NCI-H2227 treated with DMSO at 0.1 percent for 48 hours (cell line): ENCODE measurements around the gene IFT122.

Source experiments
- DNase-seq: peaks from one replicate; lab custom pipeline; 2025; lab: John Stamatoyannopoulos, UW

Gene IFT122

GRCh38 chr3:129434140-129434539, 5.9 kb upstream of the IFT122 start:
- DNase-seq, result no peak

GRCh38 chr3:129435367-129435766, 4.7 kb upstream of the IFT122 start:
- no peak for DNase-seq

GRCh38 chr3:129439226-129439816, 703 bp upstream of the IFT122 start:
- DNase-seq, result no peak

GRCh38 chr3:129440618-129441190, 680 bp downstream of the IFT122 start:
- peak; percentile 42 for DNase-seq

GRCh38 chr3:129441215-129441614, 1.2 kb downstream of the IFT122 start:
- DNase-seq, result no peak

- DNase-seq, result no peak
These were observed 1.8 kb downstream of the IFT122 start for GRCh38 chr3:129441782-129442181.

- DNase-seq, result no peak
These were observed 2.5 kb downstream of the IFT122 start for GRCh38 chr3:129442486-129442885.

GRCh38 chr3:129442947-129443346, 2.9 kb downstream of the IFT122 start:
- DNase-seq, result no peak

GRCh38 chr3:129445471-129445870, 5.4 kb downstream of the IFT122 start:
- no peak for DNase-seq

GRCh38 chr3:129446926-129447325, 6.9 kb downstream of the IFT122 start:
- no peak for DNase-seq

GRCh38 chr3:129448186-129448895, 8.3 kb downstream of the IFT122 start:
- no peak for DNase-seq

- DNase-seq, result no peak
These were observed 9.5 kb downstream of the IFT122 start for GRCh38 chr3:129449279-129450115.

GRCh38 chr3:129453732-129454131, 13.7 kb downstream of the IFT122 start:
- no peak for DNase-seq

- DNase-seq, result no peak
These were observed 20.1 kb downstream of the IFT122 start for GRCh38 chr3:129460155-129460554.

- DNase-seq, result no peak
These were observed 20.5 kb downstream of the IFT122 start for GRCh38 chr3:129460572-129460971.

- DNase-seq, result no peak
These were observed 21.0 kb downstream of the IFT122 start for GRCh38 chr3:129461022-129461421.

GRCh38 chr3:129461461-129462146, 21.6 kb downstream of the IFT122 start:
- no peak for DNase-seq

GRCh38 chr3:129462361-129462968, 22.4 kb downstream of the IFT122 start:
- DNase-seq, result no peak

- DNase-seq, result no peak
These were observed 23.1 kb downstream of the IFT122 start for GRCh38 chr3:129463094-129463493.

- DNase-seq, result no peak
These were observed 23.7 kb downstream of the IFT122 start for GRCh38 chr3:129463716-129464115.

- DNase-seq, result no peak
These were observed 27.9 kb downstream of the IFT122 start for GRCh38 chr3:129467932-129468331.

GRCh38 chr3:129469026-129469425, 29.0 kb downstream of the IFT122 start:
- DNase-seq, result no peak
